GM21619 (cell line): Measurements from ENCODE around the gene LZTFL1.

Experiments used
- ATAC-seq: cut with Tn5 transposase; IDR thresholded peaks from one replicate; pipeline ENCODE4 v1.9.1; 2021; ENCODE audit not compliant: unreplicated experiment

Gene LZTFL1

GRCh38 chr3:45787551-45787950 lies 54.4 kb downstream of the LZTFL1 start:
- ATAC-seq, result no peak

GRCh38 chr3:45786801-45787495 lies 55.0 kb downstream of the LZTFL1 start:
- ATAC-seq, result no peak

GRCh38 chr3:45785605-45786150 lies 56.2 kb downstream of the LZTFL1 start:
- no peak for ATAC-seq

- no peak for ATAC-seq
Measured at GRCh38 chr3:45783667-45784066, 58.3 kb downstream of the LZTFL1 start.

- ATAC-seq, result no peak
Measured at GRCh38 chr3:45782381-45782780, 59.5 kb downstream of the LZTFL1 start.

- ATAC-seq, result no peak
Measured at GRCh38 chr3:45781841-45782240, 60.1 kb downstream of the LZTFL1 start.

- no peak for ATAC-seq
Measured at GRCh38 chr3:45781271-45781670, 60.6 kb downstream of the LZTFL1 start.

GRCh38 chr3:45779746-45780735 lies 61.9 kb downstream of the LZTFL1 start:
- no peak for ATAC-seq

GRCh38 chr3:45778761-45779201 lies 63.1 kb downstream of the LZTFL1 start:
- ATAC-seq, result no peak

- ATAC-seq, result no peak
Measured at GRCh38 chr3:45777746-45778386, 64.1 kb downstream of the LZTFL1 start.

GRCh38 chr3:45777111-45777745 lies 64.7 kb downstream of the LZTFL1 start:
- ATAC-seq, result no peak

- ATAC-seq, result no peak
Measured at GRCh38 chr3:45776611-45777010, 65.3 kb downstream of the LZTFL1 start.

GRCh38 chr3:45776301-45776595 lies 65.7 kb downstream of the LZTFL1 start:
- ATAC-seq, result no peak

- no peak for ATAC-seq
Measured at GRCh38 chr3:45775571-45776300, 66.2 kb downstream of the LZTFL1 start.

GRCh38 chr3:45774581-45775521 lies 67.1 kb downstream of the LZTFL1 start:
- ATAC-seq, result no peak

GRCh38 chr3:45773714-45774449 lies 68.0 kb downstream of the LZTFL1 start:
- no peak for ATAC-seq
